GM12865 (cell line): ENCODE results near the gene CEMP1.

Source experiments
- DNase-seq: peaks from one replicate; pipeline ENCODE4 v3.0.0; 2010; ENCODE audit warnings: low read depth
- H3K4me3 ChIP-seq: 2 replicates; pipeline ENCODE4 v1.5.1; 2011; ENCODE audit warnings: mild to moderate bottlenecking, low read depth, low read length, control low read depth
- CTCF ChIP-seq: IDR thresholded peaks from 2 replicates; pipeline ENCODE4 v1.5.1; 2011; ENCODE audit warnings: low read length, control low read depth, low read depth, inconsistent platforms; ENCODE audit not compliant: insufficient read depth; ENCODE audit errors: missing control alignments

The CEMP1 gene

DNA sequence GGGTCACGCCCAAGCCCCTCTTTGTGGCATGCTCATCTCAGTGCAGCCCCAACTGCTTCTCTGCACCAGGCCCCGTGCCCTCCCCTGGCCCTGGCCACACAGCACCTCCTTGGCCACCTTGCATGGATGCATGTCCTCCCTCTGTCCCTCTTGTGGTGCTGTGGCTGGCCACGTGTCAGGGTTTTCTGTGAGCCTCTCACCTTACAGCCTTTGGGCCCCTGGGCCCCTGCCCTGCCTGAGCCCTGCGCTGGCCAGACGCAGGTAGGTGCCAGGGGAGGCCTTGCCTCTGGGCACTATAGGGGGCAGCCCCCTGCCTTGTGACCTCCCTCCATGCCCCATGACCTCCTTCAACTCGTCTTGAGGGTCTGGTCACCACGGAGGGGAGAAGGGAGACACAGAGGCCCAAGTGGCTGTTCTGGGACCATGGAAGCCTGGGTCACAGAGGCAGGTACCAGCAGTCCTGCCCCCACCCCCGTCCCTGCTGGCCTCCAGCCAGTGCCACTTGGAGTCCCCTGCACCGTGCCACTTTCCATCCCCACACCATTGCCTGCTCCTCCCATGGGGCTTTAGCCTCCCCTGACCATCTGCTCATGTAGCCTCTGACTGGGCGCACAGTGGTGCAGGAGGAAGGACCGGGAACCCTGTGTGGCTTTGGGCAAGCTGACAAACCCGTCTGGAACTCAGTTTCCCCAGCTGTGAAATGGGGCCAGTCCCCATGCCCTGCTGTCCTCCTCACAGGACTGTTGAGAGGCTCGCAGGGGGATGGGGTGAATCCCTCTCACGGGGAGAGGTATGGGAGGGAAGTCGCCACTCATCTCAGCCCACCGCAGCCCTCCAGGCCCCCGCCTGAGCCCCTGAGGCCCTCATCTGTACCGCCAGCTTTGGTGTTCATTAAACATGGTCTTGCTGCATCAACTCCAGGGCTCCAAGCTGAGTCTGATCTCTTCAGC is 29.0 kb downstream of the CEMP1 start:
- TF ChIP-seq CTCF = no peak
- DNase-seq = no peak
- H3K4me3 ChIP-seq = no peak overlapping the region

DNA sequence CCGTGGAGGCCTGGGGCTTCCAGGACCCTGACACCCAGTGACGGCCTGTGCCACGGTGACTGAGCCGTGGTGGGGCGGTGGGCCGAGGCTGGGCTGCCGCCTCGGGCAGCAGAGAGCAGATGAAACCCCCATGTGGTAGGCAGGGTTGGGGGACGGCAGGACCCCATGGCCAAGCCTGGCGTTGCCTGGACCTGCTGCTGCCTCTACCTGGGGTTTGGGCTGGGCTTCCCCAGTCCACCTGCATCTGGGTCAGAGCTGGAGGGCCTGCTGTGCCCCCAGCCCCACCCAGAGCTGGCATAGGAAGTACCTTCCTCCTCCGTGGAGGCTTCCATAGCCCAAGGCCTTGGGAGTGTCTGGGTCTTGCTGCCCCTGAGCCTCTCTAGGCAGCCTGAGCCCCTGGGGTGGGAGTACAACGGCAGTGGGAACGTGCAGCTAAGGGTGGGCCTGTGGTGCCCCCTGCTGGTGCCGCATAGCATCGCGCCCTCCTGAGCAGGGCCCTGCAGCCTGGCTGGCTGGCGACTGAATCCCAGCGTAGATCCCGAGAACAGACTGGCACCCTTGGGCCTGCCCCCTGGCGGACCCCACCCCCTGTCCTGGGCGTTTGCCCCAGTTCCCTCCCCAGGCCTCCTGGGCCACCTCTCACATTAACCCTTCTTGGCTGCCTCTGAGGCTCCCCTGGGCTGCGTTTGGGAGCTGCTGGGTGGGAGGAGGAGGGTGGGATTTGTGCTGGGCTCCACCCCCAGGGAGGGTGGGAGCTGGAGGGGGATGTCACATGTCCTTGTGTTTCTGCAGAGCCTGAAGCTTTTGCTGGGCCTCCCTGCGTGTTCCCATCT is 30.1 kb downstream of the CEMP1 start:
- DNase-seq = peak; percentile 81
- peak; percentile 98 for TF ChIP-seq CTCF
- no peak overlapping the region for H3K4me3 ChIP-seq

GRCh38 chr16:2500430-2500917 is 30.7 kb downstream of the CEMP1 start:
- no peak for DNase-seq
- TF ChIP-seq CTCF = no peak
- no peak overlapping the region for H3K4me3 ChIP-seq

GRCh38 chr16:2499890-2500429 is 31.2 kb downstream of the CEMP1 start:
- no peak for TF ChIP-seq CTCF
- H3K4me3 ChIP-seq = no peak overlapping the region

DNA sequence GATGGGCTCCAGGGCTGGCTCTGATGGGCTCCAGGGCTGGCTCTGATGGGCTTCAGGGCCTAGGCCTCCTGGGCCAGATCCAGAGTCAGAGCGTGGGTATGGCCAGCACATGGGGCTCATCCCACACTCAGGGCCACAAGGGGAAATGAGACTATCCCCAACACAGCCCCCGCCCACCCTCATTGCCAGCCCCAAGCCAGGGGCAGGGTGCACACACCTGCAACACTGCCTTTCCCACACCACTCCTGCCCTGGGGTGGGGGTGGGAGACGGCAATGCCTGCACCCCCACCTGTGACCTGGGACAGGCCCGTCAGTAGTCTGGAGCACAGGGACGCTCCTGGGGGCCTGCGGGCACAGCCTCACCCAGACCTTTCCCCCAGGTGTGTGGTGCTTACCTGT is 31.8 kb downstream of the CEMP1 start:
- DNase-seq = no peak
- H3K4me3 ChIP-seq = no peak overlapping the region
- TF ChIP-seq CTCF = no peak

More at GRCh38 chr16:2499890-2500429, 31.2 kb downstream of the CEMP1 start:
- no peak for DNase-seq

DNA sequence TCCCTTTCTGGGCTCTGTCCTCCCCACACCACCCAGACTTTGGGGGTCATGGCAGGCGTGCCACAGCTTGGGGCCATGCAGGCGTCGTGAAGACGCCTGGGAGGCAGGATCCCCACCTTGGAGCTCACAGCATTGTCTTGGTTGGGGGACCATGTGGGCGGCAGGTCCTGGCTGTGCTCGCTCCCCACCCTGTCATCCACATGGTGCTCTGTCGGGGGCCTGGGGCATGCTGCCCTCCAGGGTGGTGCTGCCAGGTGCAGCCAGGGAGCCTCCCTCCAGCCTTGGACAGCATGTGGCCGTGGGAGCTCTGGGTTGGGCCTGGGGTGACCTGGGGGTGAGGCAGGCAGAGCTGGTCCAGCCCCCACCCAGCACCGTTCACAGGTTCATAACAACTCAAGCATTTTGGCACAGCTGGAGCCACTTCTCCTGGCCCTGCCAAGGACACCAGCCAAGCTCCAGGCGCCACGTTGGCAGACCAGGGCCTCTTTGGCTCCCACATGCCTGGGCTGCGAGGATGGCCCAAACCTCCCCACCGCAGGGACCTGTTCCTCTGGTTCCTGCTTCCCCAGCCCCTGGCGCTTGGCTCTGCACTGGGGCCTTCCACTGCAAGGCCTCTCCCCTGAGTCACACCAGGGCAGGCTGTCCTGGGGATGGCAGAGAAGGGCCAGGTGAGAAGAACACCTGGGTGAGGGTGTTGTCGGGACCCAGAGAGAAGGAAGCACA is 32.5 kb downstream of the CEMP1 start:
- H3K4me3 ChIP-seq = no peak overlapping the region
- TF ChIP-seq CTCF = no peak
- DNase-seq = no peak
